Rectal smooth muscle tissue (tissue), 1 donor: ENCODE results near the gene APOBEC3A.

ENCODE experiments used
- H3K27ac ChIP-seq: one replicate; pipeline ENCODE4 v1.7.0; 2013; ENCODE audit warnings: low read depth, low read length, inconsistent platforms
- H3K27me3 ChIP-seq: one replicate; pipeline ENCODE4 v1.7.0; 2013; ENCODE audit warnings: low read length; ENCODE audit not compliant: control insufficient read depth, insufficient read depth
- H3K36me3 ChIP-seq: one replicate; pipeline ENCODE4 v1.7.0; 2013; ENCODE audit warnings: low read length; ENCODE audit not compliant: control insufficient read depth, insufficient read depth
- H3K4me1 ChIP-seq: one replicate; pipeline ENCODE4 v1.7.0; 2013; ENCODE audit warnings: low read length; ENCODE audit not compliant: control insufficient read depth, insufficient read depth
- H3K4me3 ChIP-seq: one replicate; pipeline ENCODE4 v1.7.0; 2013; ENCODE audit warnings: low read length
- H3K9ac ChIP-seq: one replicate; pipeline ENCODE4 v1.7.0; 2013; ENCODE audit warnings: low read length

Gene APOBEC3A

GRCh38 chr22:38935023-38935422, 22.4 kb upstream of the APOBEC3A start:
- no peak overlapping the region for H3K4me3 ChIP-seq
- no peak overlapping the region for H3K9ac ChIP-seq
- H3K36me3 ChIP-seq = no peaks in the 10 kb centered on the region
- H3K27ac ChIP-seq = no peak overlapping the region
- no peaks in the 10 kb centered on the region for H3K4me1 ChIP-seq
- H3K27me3 ChIP-seq = no peaks in the 10 kb centered on the region

- H3K27ac ChIP-seq = no peak overlapping the region
Measured at GRCh38 chr22:38935616-38936015, 21.8 kb upstream of the APOBEC3A start.

GRCh38 chr22:38936562-38936961, 20.8 kb upstream of the APOBEC3A start:
- Histone ChIP-seq H3K27ac (no peak overlapping the region), H3K9ac (no peak overlapping the region), H3K36me3 (no peaks in the 10 kb centered on the region), H3K27me3 (no peaks in the 10 kb centered on the region), H3K4me1 (no peaks in the 10 kb centered on the region), H3K4me3 (no peak overlapping the region)

More at GRCh38 chr22:38935616-38936015, 21.8 kb upstream of the APOBEC3A start:
- no peak overlapping the region for H3K4me3 ChIP-seq
- H3K4me1 ChIP-seq = no peaks in the 10 kb centered on the region
- no peaks in the 10 kb centered on the region for H3K36me3 ChIP-seq
- H3K27me3 ChIP-seq = no peaks in the 10 kb centered on the region
- no peak overlapping the region for H3K9ac ChIP-seq

- no peaks in the 10 kb centered on the region for H3K27me3 ChIP-seq
- no peak overlapping the region for H3K4me3 ChIP-seq
- no peaks in the 10 kb centered on the region for H3K4me1 ChIP-seq
- no peak overlapping the region for H3K9ac ChIP-seq
- H3K36me3 ChIP-seq = no peaks in the 10 kb centered on the region
- H3K27ac ChIP-seq = no peak overlapping the region
Measured at GRCh38 chr22:38937036-38937435, 20.4 kb upstream of the APOBEC3A start.

GRCh38 chr22:38937541-38937940, 19.9 kb upstream of the APOBEC3A start:
- Histone ChIP-seq H3K27me3 (no peaks in the 10 kb centered on the region), H3K36me3 (no peaks in the 10 kb centered on the region), H3K27ac (no peak overlapping the region), H3K4me3 (no peak overlapping the region), H3K9ac (no peak overlapping the region), H3K4me1 (no peaks in the 10 kb centered on the region)

GRCh38 chr22:38938221-38938620, 19.2 kb upstream of the APOBEC3A start:
- Histone ChIP-seq H3K4me1 (no peaks in the 10 kb centered on the region), H3K27me3 (no peaks in the 10 kb centered on the region), H3K9ac (no peak overlapping the region), H3K4me3 (no peak overlapping the region), H3K27ac (no peak overlapping the region), H3K36me3 (no peaks in the 10 kb centered on the region)

GRCh38 chr22:38938925-38939324, 18.5 kb upstream of the APOBEC3A start:
- Histone ChIP-seq H3K36me3 (no peaks in the 10 kb centered on the region), H3K4me3 (no peak overlapping the region), H3K4me1 (no peaks in the 10 kb centered on the region), H3K27ac (no peak overlapping the region), H3K9ac (no peak overlapping the region), H3K27me3 (no peaks in the 10 kb centered on the region)

- no peaks in the 10 kb centered on the region for H3K27me3 ChIP-seq
- no peak overlapping the region for H3K4me3 ChIP-seq
- no peak overlapping the region for H3K9ac ChIP-seq
- H3K36me3 ChIP-seq = no peaks in the 10 kb centered on the region
- no peak overlapping the region for H3K27ac ChIP-seq
- no peaks in the 10 kb centered on the region for H3K4me1 ChIP-seq
Measured at GRCh38 chr22:38940811-38941384, 16.5 kb upstream of the APOBEC3A start.

GRCh38 chr22:38941488-38941987, 15.9 kb upstream of the APOBEC3A start:
- no peaks in the 10 kb centered on the region for H3K36me3 ChIP-seq
- no peak overlapping the region for H3K27ac ChIP-seq
- no peaks in the 10 kb centered on the region for H3K27me3 ChIP-seq
- no peaks in the 10 kb centered on the region for H3K4me1 ChIP-seq
- no peak overlapping the region for H3K4me3 ChIP-seq
- H3K9ac ChIP-seq = no peak overlapping the region

GRCh38 chr22:38942702-38943101, 14.7 kb upstream of the APOBEC3A start:
- Histone ChIP-seq H3K4me1 (no peaks in the 10 kb centered on the region), H3K27me3 (no peaks in the 10 kb centered on the region), H3K36me3 (no peaks in the 10 kb centered on the region), H3K9ac (no peak overlapping the region), H3K4me3 (no peak overlapping the region), H3K27ac (no peak overlapping the region)

- Histone ChIP-seq H3K9ac (no peak overlapping the region), H3K4me1 (no peaks in the 10 kb centered on the region), H3K4me3 (no peak overlapping the region), H3K36me3 (no peaks in the 10 kb centered on the region), H3K27me3 (no peaks in the 10 kb centered on the region), H3K27ac (no peak overlapping the region)
Measured at GRCh38 chr22:38943201-38943600, 14.2 kb upstream of the APOBEC3A start.

GRCh38 chr22:38943882-38944281, 13.5 kb upstream of the APOBEC3A start:
- Histone ChIP-seq H3K4me1 (no peaks in the 10 kb centered on the region), H3K4me3 (no peak overlapping the region), H3K27me3 (no peaks in the 10 kb centered on the region), H3K27ac (no peak overlapping the region), H3K9ac (no peak overlapping the region), H3K36me3 (no peaks in the 10 kb centered on the region)

- Histone ChIP-seq H3K36me3 (no peaks in the 10 kb centered on the region), H3K4me1 (no peaks in the 10 kb centered on the region), H3K9ac (no peak overlapping the region), H3K27ac (no peak overlapping the region), H3K27me3 (no peaks in the 10 kb centered on the region), H3K4me3 (no peak overlapping the region)
Measured at GRCh38 chr22:38944653-38945052, 12.8 kb upstream of the APOBEC3A start.
